IMR-90 (cell line): ENCODE data around the gene BRME1. TPM values are rescaled to one million over a fixed set of nuclear protein-coding genes. Genes with fewer than 3 reads are reported as not detected.
"Not testable (repeated sequence)": the region's sequence is repeated elsewhere in the genome, so short reads cannot be mapped to it uniquely, and the experiment has no call there.

Experiments
- ATAC-seq: fragments of 200-7000 bp; cut with Tn5 transposase; 2 replicates; pipeline ENCODE4 v1.9.1; 2020; ENCODE audit warnings: low read depth, mild to moderate bottlenecking, moderate library complexity
- BruUV-seq: library from RNA; stranded (reverse); fragments of 400-500 nt; replicated peaks from 2 replicates; lab custom pipeline; 2021; lab: Mats Ljungman, UMichigan
- CTCF ChIA-PET: fragments of 300-600 bp; formaldehyde crosslinking; extraction: SDS; loops from one replicate; lab custom pipeline; 2021; ENCODE audit warnings: antibody characterized with exemption; lab: Yijun Ruan, JAX
- POLR2A ChIA-PET: fragments of 300-600 bp; sonication (Branson Sonifier 250); formaldehyde crosslinking; loops from one replicate; lab custom pipeline; 2022; ENCODE audit warnings: antibody characterized with exemption; ENCODE audit not compliant: unreplicated experiment; lab: Charles Lee
- DNase-seq: peaks from one replicate; pipeline ENCODE4 v3.0.0; 2013
- H2AFZ ChIP-seq: replicated peaks from 2 replicates; pipeline ENCODE3; 2013; ENCODE audit warnings: low read length, mild to moderate bottlenecking; ENCODE audit not compliant: poor library complexity
- H2AK5ac ChIP-seq: 2 replicates; pipeline ENCODE4 v1.6.1; 2013; ENCODE audit warnings: low read depth, low read length, inconsistent platforms
- H2AK9ac ChIP-seq: replicated peaks from 2 replicates; pipeline ENCODE3; 2013; ENCODE audit warnings: mild to moderate bottlenecking, low read depth, low read length, moderate library complexity; ENCODE audit not compliant: poor library complexity
- H2BK120ac ChIP-seq: 2 replicates; pipeline ENCODE4 v1.6.1; 2013; ENCODE audit warnings: low read depth, low read length, inconsistent platforms
- H2BK15ac ChIP-seq: 3 replicates; pipeline ENCODE4 v1.6.1; 2013; ENCODE audit warnings: low read depth, low read length, inconsistent platforms
- H2BK20ac ChIP-seq: 2 replicates; pipeline ENCODE4 v1.6.1; 2013; ENCODE audit warnings: low read depth, mild to moderate bottlenecking, inconsistent platforms, low read length, moderate library complexity
- H2BK5ac ChIP-seq: 2 replicates; pipeline ENCODE4 v1.6.1; 2013; ENCODE audit warnings: mild to moderate bottlenecking, low read depth, low read length, inconsistent platforms; ENCODE audit not compliant: poor library complexity, severe bottlenecking
- H3K14ac ChIP-seq: replicated peaks from 2 replicates; pipeline ENCODE4 v1.6.1; 2013; ENCODE audit warnings: low read depth, low read length, inconsistent platforms
- H3K18ac ChIP-seq: 2 replicates; pipeline ENCODE4 v1.6.1; 2013; ENCODE audit warnings: low read depth, low read length, control low read depth
- H3K23ac ChIP-seq: 2 replicates; pipeline ENCODE4 v1.6.1; 2013; ENCODE audit warnings: low read depth, low read length, inconsistent platforms
- H3K27ac ChIP-seq: 2 replicates; pipeline ENCODE4 v1.5.1; 2013; ENCODE audit warnings: mild to moderate bottlenecking, control low read depth, low read length; ENCODE audit not compliant: insufficient read depth
- H3K27me3 ChIP-seq: 2 replicates; pipeline ENCODE4 v1.6.1; 2013; ENCODE audit warnings: low read length; ENCODE audit not compliant: control insufficient read depth, insufficient read depth
- H3K36me3 ChIP-seq: 2 replicates; pipeline ENCODE4 v1.6.1; 2013; ENCODE audit warnings: low read length, mixed read lengths; ENCODE audit not compliant: control insufficient read depth, insufficient read depth
- H3K4ac ChIP-seq: 2 replicates; pipeline ENCODE4 v1.6.1; 2013; ENCODE audit warnings: low read depth, low read length, inconsistent platforms
- H3K4me1 ChIP-seq: 2 replicates; pipeline ENCODE4 v1.6.1; 2013; ENCODE audit warnings: low read length, mixed read lengths; ENCODE audit not compliant: control insufficient read depth, insufficient read depth
- H3K4me2 ChIP-seq: 2 replicates; pipeline ENCODE4 v1.6.1; 2013; ENCODE audit warnings: low read depth, mild to moderate bottlenecking, control low read depth, low read length, moderate library complexity
- H3K4me3 ChIP-seq: 2 replicates; pipeline ENCODE4 v1.5.1; 2013; ENCODE audit warnings: low read depth, mild to moderate bottlenecking, control low read depth, low read length, moderate library complexity; ENCODE audit not compliant: insufficient read depth
- H3K56ac ChIP-seq: 2 replicates; pipeline ENCODE4 v1.6.1; 2013; ENCODE audit warnings: low read length, inconsistent platforms; ENCODE audit not compliant: insufficient read depth; ENCODE audit errors: extremely low read depth
- H3K79me1 ChIP-seq, 2 experiments: 2 replicates each; pipeline ENCODE4 v1.6.1; 2013; ENCODE audit warnings: low read length in 2 of 2, inconsistent platforms in 1 of 2, low read depth in 1 of 2
- H3K9ac ChIP-seq: 2 replicates; pipeline ENCODE4 v1.6.1; 2013; ENCODE audit warnings: low read depth, low read length, control low read depth
- H3K9me1 ChIP-seq: 2 replicates; pipeline ENCODE4 v1.6.1; 2013; ENCODE audit warnings: low read length, inconsistent platforms; ENCODE audit not compliant: insufficient read depth
- H3K9me3 ChIP-seq: 2 replicates; pipeline ENCODE4 v1.6.1; 2013; ENCODE audit warnings: low read length; ENCODE audit not compliant: control insufficient read depth, insufficient read depth
- H4K20me1 ChIP-seq: 2 replicates; pipeline ENCODE4 v1.6.1; 2013; ENCODE audit warnings: low read length, inconsistent platforms; ENCODE audit not compliant: insufficient read depth
- H4K5ac ChIP-seq: 2 replicates; pipeline ENCODE4 v1.6.1; 2013; ENCODE audit warnings: mild to moderate bottlenecking, low read depth, low read length, control low read depth
- H4K8ac ChIP-seq, 2 experiments: 2 replicates each; pipeline ENCODE4 v1.6.1; 2013; ENCODE audit warnings: low read depth in 2 of 2, low read length in 2 of 2, control low read depth in 1 of 2, inconsistent platforms in 1 of 2
- H4K91ac ChIP-seq: 2 replicates; pipeline ENCODE4 v1.6.1; 2013; ENCODE audit warnings: low read depth, low read length, inconsistent platforms; ENCODE audit not compliant: insufficient read depth
- WGBS, 2 experiments: methylation state at CpG; one replicate each; pipeline versions ENCODE4 v1.1.5 to v1.1.7; 2013; ENCODE audit warnings: missing lambda C conversion rate in 2 of 2; ENCODE audit not compliant: insufficient read length in 1 of 2; ENCODE audit errors: extremely low coverage in 2 of 2; 5-methylcytosine and 5-hydroxymethylcytosine counted together
- dilution Hi-C: fragments of 300-500 bp; cut with HindIII; formaldehyde crosslinking; loops from one replicate; pipeline ENCODE4 v1.14.3; 2018; ENCODE audit warnings: low sequenced_read_pairs; ENCODE audit not compliant: unreplicated experiment
- in situ Hi-C: fragments of 300-500 bp; cut with MboI; formaldehyde crosslinking; loops from 3 replicates; pipeline ENCODE4 v1.14.3; 2019; ENCODE audit warnings: low sequenced_read_pairs, inconsistent platforms, mixed read lengths
- intact Hi-C: fragments of 100-400 bp; cut with micrococcal nuclease; formaldehyde crosslinking; loops from 2 replicates; pipeline ENCODE4 v1.10.0; 2022
- polyA plus RNA-seq, 3 experiments: library from polyadenylated mRNA; depleted of rRNA; stranded (reverse); fragments of >200 nt; gene quantifications; 2 replicates each; pipeline ENCODE4 v1.2.3, GENCODE V29; 2012; ENCODE audit warnings: low replicate concordance in 1 of 3
- total RNA-seq: library from RNA; depleted of rRNA; stranded (reverse); fragments of >200 nt; gene quantifications from 2 replicates; pipeline ENCODE4 v1.2.3, GENCODE V29; 2012

BRME1 gene
- total and polyA plus RNA-seq, 2 of the 4 experiments (the other 2 are of a cell fraction): 0.18 to 0.38 TPM

GRCh38 chr19:13922118-13922517 lies 16.2 kb upstream of the BRME1 start:
- H3K4ac ChIP-seq, H4K91ac ChIP-seq, H3K4me2 ChIP-seq, ATAC-seq, H3K9me1 ChIP-seq, H3K79me1 ChIP-seq, H2AFZ ChIP-seq, H2BK5ac ChIP-seq, H3K9me3 ChIP-seq, intact Hi-C loops, in situ Hi-C loops, H3K9ac ChIP-seq, H3K27ac ChIP-seq, dilution Hi-C loops, H3K27me3 ChIP-seq, H4K5ac ChIP-seq, DNase-seq, H2AK9ac ChIP-seq, H2BK15ac ChIP-seq, H4K20me1 ChIP-seq, H2BK120ac ChIP-seq, H3K4me3 ChIP-seq, H2AK5ac ChIP-seq, H2BK20ac ChIP-seq, H3K14ac ChIP-seq, H4K8ac ChIP-seq, H3K4me1 ChIP-seq, H3K23ac ChIP-seq, H3K18ac ChIP-seq, H3K56ac ChIP-seq, CTCF ChIA-PET, BruUV-seq, POLR2A ChIA-PET: not testable (repeated sequence)
- 85% methylated on average over 2 of the region's 6 CpGs; no CpG with 5 or more reads in 1 of the 2 experiments for WGBS, 2 experiments
- H3K36me3 ChIP-seq: peaks cover 60% of the 10 kb centered on the region
